ENCODE results near the gene PCARE. TPM values are rescaled to one million over a fixed set of nuclear protein-coding genes. Genes with fewer than 3 reads are reported as not detected.

Gene PCARE
- total and polyA plus RNA-seq, 2 of the 8 experiments (the other 6 are each of a cell fraction or from before 2014, with no cell fraction given), result not detected

- no peak overlapping the region for H3K9ac ChIP-seq (replicated peaks in 1 of 4; ENCODE audit: extremely low read depth in 1 of 4, low read depth in 3 of 4, low read length in 3 of 4)
- no peak for FAIRE-seq
- TF ChIP-seq ZNF274 (IDR thresholded peaks at IDR 0.05; ENCODE audit: borderline replicate concordance, extremely low read depth, low read length), result no peak
- TF ChIP-seq EP300 (IDR thresholded peaks at IDR 0.05; ENCODE audit: borderline replicate concordance in 1 of 2, low read depth in 2 of 2, low read length in 2 of 2), result no peak
- TF ChIP-seq NRF1 (IDR thresholded peaks at IDR 0.05; ENCODE audit: low read depth, low read length), result no peak
- TF ChIP-seq SAP30 (IDR thresholded peaks at IDR 0.05; ENCODE audit: insufficient read depth, insufficient replicate concordance, low read length), result no peak
- no peak for TF ChIP-seq CEBPB (IDR thresholded peaks at IDR 0.05; ENCODE audit: low read depth, low read length)
- no peak for TF ChIP-seq TBP (IDR thresholded peaks at IDR 0.05; ENCODE audit: low read depth, low read length)
- no peak for TF ChIP-seq CTCF (IDR thresholded peaks at IDR 0.05; ENCODE audit: control extremely low read depth in 1 of 3, insufficient read depth in 1 of 3, low read depth in 1 of 3, low read length in 3 of 3)
- TF ChIP-seq RXRA (IDR thresholded peaks at IDR 0.05; ENCODE audit: insufficient read depth, low read depth, low read length), result no peak
- no peak for TF ChIP-seq CHD1 (IDR thresholded peaks at IDR 0.05; ENCODE audit: low read depth, low read length)
- TF ChIP-seq TCF12 (IDR thresholded peaks at IDR 0.05; ENCODE audit: low read depth, low read length), result no peak
- TF ChIP-seq EGR1 (IDR thresholded peaks at IDR 0.05; ENCODE audit: borderline replicate concordance, low read depth, low read length), result no peak
- TF ChIP-seq SIRT6 (IDR thresholded peaks at IDR 0.05; ENCODE audit: low read length), result no peak
These were observed 5.6 kb upstream of the PCARE start for GRCh38 chr2:29079887-29080286.

More at GRCh38 chr2:29079887-29080286, 5.6 kb upstream of the PCARE start:
- CTCF ChIA-PET (ENCODE audit: partially characterized antibody), result interaction anchor here (1.2 to 1.5 kb wide), 3 partner anchors 10 to 68 kb away, joined by 3 to 4 read pairs (median 3); no protein-coding TSS in a partner anchor
- no peak overlapping the region for H3K4me2 ChIP-seq (ENCODE audit: insufficient read depth in 1 of 2, low read depth in 2 of 2, low read length in 2 of 2)
- WGBS, 2 experiments (ENCODE audit: extremely low coverage in 1 of 2, insufficient coverage in 1 of 2, insufficient read length in 1 of 2, insufficient replicate concordance in 2 of 2, low coverage in 1 of 2, low lambda C conversion rate in 2 of 2, missing lambda C conversion rate in 1 of 2), result 97% methylated on average over 7 of the region's 7 CpGs; no CpG with 5 or more reads in 1 of the 2 experiments
- H2BK120ac ChIP-seq (replicated peaks; ENCODE audit: low read depth, low read length), result no peak overlapping the region
- H3K4me1 ChIP-seq (replicated peaks in 1 of 4; ENCODE audit: control insufficient read depth in 3 of 4, insufficient read depth in 4 of 4, low read length in 3 of 4), result no peaks in the 10 kb centered on the region
- no peak overlapping the region for H3K4ac ChIP-seq (replicated peaks; ENCODE audit: insufficient read length, low read depth, low read length)
- no peak for DNase-seq (ENCODE audit: low read depth in 1 of 2, low spot score in 2 of 2)
- no peak overlapping the region for H2BK20ac ChIP-seq (ENCODE audit: low read length)
- no peak overlapping the region for H3K56ac ChIP-seq (replicated peaks; ENCODE audit: insufficient read length, low read depth, low read length)
- no peak overlapping the region for H2BK12ac ChIP-seq (ENCODE audit: low read depth, low read length)
- POLR2A ChIA-PET (ENCODE audit: partially characterized antibody), result no interaction called here
- no peak overlapping the region for H4K91ac ChIP-seq (replicated peaks; ENCODE audit: insufficient read length, low read length)
- no peaks in the 10 kb centered on the region for H3K36me3 ChIP-seq (ENCODE audit: control insufficient read depth in 2 of 4, insufficient read depth in 4 of 4, low read length in 3 of 4)
- H4K8ac ChIP-seq (ENCODE audit: extremely low read depth, insufficient read depth, low read length), result no peak overlapping the region
- no peak overlapping the region for H3K18ac ChIP-seq (ENCODE audit: extremely low read depth, low read length)
- no peaks in the 10 kb centered on the region for H3K27me3 ChIP-seq (replicated peaks in 1 of 4; ENCODE audit: control insufficient read depth in 3 of 4, extremely low read depth in 1 of 4, insufficient read depth in 3 of 4, low read length in 3 of 4)
- no peak overlapping the region for H2AK5ac ChIP-seq (ENCODE audit: low read depth, low read length)
- no peak overlapping the region for H4K5ac ChIP-seq (ENCODE audit: insufficient read length, low read depth, low read length)
- no peak overlapping the region for H2BK15ac ChIP-seq (ENCODE audit: low read length)
- no peaks in the 10 kb centered on the region for H4K20me1 ChIP-seq (replicated peaks in 1 of 2; ENCODE audit: control insufficient read depth in 1 of 2, insufficient read depth in 2 of 2, low read length in 2 of 2)
- no peaks in the 10 kb centered on the region for H3K9me3 ChIP-seq (ENCODE audit: insufficient read depth in 2 of 2, low read depth in 1 of 2, low read length in 1 of 2)
- no peak overlapping the region for H3K4me3 ChIP-seq (ENCODE audit: extremely low read depth in 1 of 4, insufficient read depth in 2 of 4, low read depth in 3 of 4, low read length in 4 of 4)
- H3K23ac ChIP-seq (ENCODE audit: insufficient read length), result no peak overlapping the region
- H2AFZ ChIP-seq (ENCODE audit: low read length), result no peak overlapping the region
- H3K27ac ChIP-seq (ENCODE audit: low read depth, low read length), result no peak overlapping the region
- no peak overlapping the region for H2BK5ac ChIP-seq (ENCODE audit: low read depth, low read length)
- H3K23me2 ChIP-seq (ENCODE audit: low read depth, low read length), result no peaks in the 10 kb centered on the region
- no peaks in the 10 kb centered on the region for H3K79me2 ChIP-seq (ENCODE audit: control insufficient read depth in 1 of 2, insufficient read depth in 2 of 2, low read length in 2 of 2)
- H3K79me1 ChIP-seq (ENCODE audit: low read depth, low read length), result no peaks in the 10 kb centered on the region
- H3K14ac ChIP-seq (ENCODE audit: insufficient read length), result no peak overlapping the region

Data from H1 (cell line).